Astrocyte of the spinal cord (primary cell): ENCODE measurements around the gene RASGRP1.

Experiments
- DNase-seq: peaks from one replicate; pipeline ENCODE4 v3.0.0; 2011; ENCODE audit warnings: low read depth, low spot score
- H3K4me3 ChIP-seq: 2 replicates; pipeline ENCODE4 v1.5.1; 2011; ENCODE audit warnings: low read depth, mild to moderate bottlenecking, low read length, moderate library complexity
- CTCF ChIP-seq: IDR thresholded peaks from 2 replicates; pipeline ENCODE4 v1.5.1; 2012; ENCODE audit warnings: low read depth, mild to moderate bottlenecking, low read length, inconsistent platforms
- in situ Hi-C: cut with HindIII; loops from 2 replicates; pipeline ENCODE4 v1.10.0; 2017; ENCODE audit warnings: low sequenced_read_pairs

The RASGRP1 gene

GRCh38 chr15:38608682-38609081 lies 44.1 kb upstream of the RASGRP1 start:
- no peak for DNase-seq
- in situ Hi-C loops: no loop called here
- no peak overlapping the region for H3K4me3 ChIP-seq
- no peak for TF ChIP-seq CTCF

DNA sequence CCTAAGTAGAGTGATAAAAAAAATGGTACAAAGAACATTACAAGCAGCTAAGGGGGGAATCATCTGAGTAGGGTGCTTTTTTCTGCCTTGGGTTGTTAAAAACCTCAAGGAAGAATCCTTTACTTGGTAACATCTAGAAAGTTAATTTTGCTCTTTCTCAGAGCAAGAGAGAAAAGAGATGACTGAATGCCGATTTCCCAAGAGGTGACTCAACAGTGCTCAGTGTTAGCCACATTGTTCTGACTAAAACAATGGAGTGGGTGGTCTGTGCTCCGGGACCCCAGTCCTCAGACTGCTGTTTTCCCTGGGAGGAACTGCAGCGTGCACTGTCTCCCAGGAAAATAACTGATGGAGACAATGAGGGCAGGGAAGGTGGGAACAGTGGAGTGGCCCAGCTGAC lies 41.1 kb upstream of the RASGRP1 start:
- no peak overlapping the region for H3K4me3 ChIP-seq
- no peak for DNase-seq
- in situ Hi-C loops: no loop called here
- no peak for TF ChIP-seq CTCF

DNA sequence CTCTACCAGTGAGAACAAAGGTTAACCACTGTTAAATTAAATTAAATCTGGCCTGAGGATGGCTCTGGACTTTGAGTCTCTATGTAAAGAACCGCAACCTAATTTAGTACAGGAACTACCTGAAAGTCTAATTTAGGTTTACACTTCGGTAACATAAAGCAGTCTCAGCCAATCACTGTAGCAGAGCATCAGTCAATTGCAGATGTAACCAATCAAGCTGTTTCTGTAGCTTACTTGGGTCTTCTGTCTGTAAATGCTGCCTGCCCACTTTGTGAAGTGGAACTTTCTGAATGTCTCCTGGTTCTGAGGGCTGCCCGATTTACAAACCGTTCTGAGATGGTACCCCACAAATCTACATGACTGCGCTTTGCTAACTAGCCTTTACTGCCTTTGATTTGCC lies 39.1 kb upstream of the RASGRP1 start:
- no peak for DNase-seq
- TF ChIP-seq CTCF: no peak
- no peak overlapping the region for H3K4me3 ChIP-seq
- in situ Hi-C loops: no loop called here

DNA sequence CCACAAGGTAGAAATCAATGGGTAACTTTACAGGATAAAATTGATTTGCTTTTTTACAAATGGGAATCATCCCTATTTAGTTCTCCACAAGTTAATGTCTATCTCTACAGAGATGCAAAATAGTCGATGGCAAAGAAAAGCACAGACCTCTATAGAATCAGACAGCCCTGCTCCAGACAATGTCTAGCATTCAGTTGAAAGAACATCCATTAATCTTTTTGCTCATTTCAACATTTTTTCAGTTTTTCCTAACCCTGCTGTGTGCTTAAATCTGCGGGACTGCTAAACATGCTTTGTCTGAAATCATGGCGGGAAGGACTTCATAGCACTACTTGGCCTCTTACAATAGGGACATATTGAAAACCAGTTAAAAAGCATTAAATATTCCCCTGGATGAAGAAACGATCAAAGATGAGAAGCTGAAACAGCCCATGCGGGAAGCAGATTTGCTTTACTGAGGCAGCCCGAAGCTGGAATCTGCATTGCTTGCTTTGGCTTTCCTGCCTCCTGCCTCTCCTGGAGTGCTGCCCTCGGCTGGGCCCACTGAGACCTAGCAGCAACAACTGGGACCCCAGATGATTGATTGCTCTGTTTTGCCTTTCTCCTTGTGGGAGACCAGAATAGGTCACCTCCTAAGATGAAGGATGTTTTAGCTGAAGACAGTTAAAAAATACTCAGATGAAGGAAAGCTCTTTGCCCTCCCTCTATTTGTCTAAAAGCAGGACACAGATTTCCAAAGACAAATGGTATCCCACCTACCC lies 38.5 kb upstream of the RASGRP1 start:
- DNase-seq: no peak
- no peak for TF ChIP-seq CTCF
- no peak overlapping the region for H3K4me3 ChIP-seq
- in situ Hi-C loops: no loop called here

GRCh38 chr15:38600236-38600635 lies 35.6 kb upstream of the RASGRP1 start:
- no peak for DNase-seq
- no peak overlapping the region for H3K4me3 ChIP-seq
- no peak for TF ChIP-seq CTCF
- in situ Hi-C loops: no loop called here

GRCh38 chr15:38598749-38599148 lies 34.1 kb upstream of the RASGRP1 start:
- DNase-seq: no peak
- H3K4me3 ChIP-seq: no peak overlapping the region
- in situ Hi-C loops: no loop called here
- TF ChIP-seq CTCF: no peak
